Activated B cell treated with CpG ODN at 0.5 μM for 24 hours (primary cell): Measurements from ENCODE around the gene ATG4D. TPM values are rescaled to one million over a fixed set of nuclear protein-coding genes. Genes with fewer than 3 reads are reported as not detected.

Experiments
- ATAC-seq: fragments of 200-7000 bp; cut with Tn5 transposase; one replicate; pipeline ENCODE4 v1.10.0; 2021; ENCODE audit warnings: low read depth, mild to moderate bottlenecking, moderate library complexity
- CTCF ChIA-PET: fragments of 350-600 bp; sonication (Branson Sonifier 250); formaldehyde crosslinking; loops from one replicate; lab custom pipeline; 2021; ENCODE audit warnings: antibody characterized with exemption; lab: Charles Lee
- POLR2A ChIA-PET: fragments of 350-600 bp; sonication (Branson Sonifier 250); formaldehyde crosslinking; loops from one replicate; lab custom pipeline; 2021; ENCODE audit warnings: antibody characterized with exemption; lab: Charles Lee
- DNase-seq: peaks from one replicate; pipeline ENCODE4 v3.0.0; 2022
- H3K27ac Mint-ChIP-seq: one replicate; pipeline ENCODE4 v1.8.0; 2020; ENCODE audit warnings: mixed read lengths
- H3K27me3 Mint-ChIP-seq: one replicate; pipeline ENCODE4 v1.8.0; 2021; ENCODE audit warnings: mixed read lengths
- H3K36me3 Mint-ChIP-seq: one replicate; pipeline ENCODE4 v1.8.0; 2021; ENCODE audit warnings: low read depth, mixed read lengths
- H3K4me1 Mint-ChIP-seq: one replicate; pipeline ENCODE4 v1.8.0; 2021; ENCODE audit warnings: mixed read lengths
- H3K4me3 Mint-ChIP-seq: one replicate; pipeline ENCODE4 v1.8.0; 2020; ENCODE audit warnings: mild to moderate bottlenecking, mixed read lengths
- H3K9me3 Mint-ChIP-seq: one replicate; pipeline ENCODE4 v1.8.0; 2020; ENCODE audit warnings: mixed read lengths
- intact Hi-C: fragments of 100-400 bp; cut with micrococcal nuclease; formaldehyde crosslinking; loops from one replicate; pipeline ENCODE4 v1.15.1; 2024
- total RNA-seq: library from RNA; stranded (reverse); gene quantifications from 2 replicates; pipeline ENCODE4 v1.2.3, GENCODE V29; 2022
- TF ChIP-seq, protein P1 (sequence below): fragments of 200-600 bp; IDR thresholded peaks from one replicate; pipeline ENCODE4 v1.8.0; 2022; ENCODE audit warnings: antibody characterized with exemption, mild to moderate bottlenecking

The ATG4D gene
- total RNA-seq, 1 donor from 2014 or later: 39.1 TPM

DNA sequence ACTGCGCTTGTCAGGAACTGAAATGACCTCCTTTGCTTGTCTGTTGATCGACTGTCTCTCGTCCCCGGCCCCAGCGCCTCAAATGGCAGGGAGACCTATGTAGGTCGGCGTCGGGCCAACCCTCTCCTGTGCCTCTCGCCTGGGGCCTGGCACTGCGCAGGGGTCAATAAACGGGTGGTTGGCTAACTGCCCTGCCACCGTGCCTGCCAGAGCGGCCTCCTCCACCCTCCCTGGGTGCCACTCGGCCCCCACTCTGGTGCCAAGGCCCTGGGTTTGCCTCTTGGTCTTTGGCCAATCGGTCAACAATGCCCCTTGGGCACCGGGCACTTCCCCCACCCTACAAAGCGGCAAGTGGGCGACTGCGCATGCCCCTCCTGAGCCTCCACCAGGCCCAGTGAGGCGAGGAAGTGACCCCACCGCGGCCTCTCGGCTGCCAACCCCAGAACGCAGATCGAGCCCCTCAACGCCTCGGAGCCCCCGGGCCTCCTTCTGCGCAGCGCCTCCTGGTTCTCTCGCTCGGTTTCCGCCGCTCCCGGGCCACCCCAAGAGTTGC is 41.7 kb upstream of the ATG4D start:
- POLR2A ChIA-PET: interaction anchor here (0.5 to 1.6 kb wide), 8 partner anchors 29 to 199 kb away, joined by 3 to 4 read pairs (median 4); partner anchors contain the start of genes CDC37, KRI1 and QTRT1
- CTCF ChIA-PET: no interaction called here
- peak; percentile 52 for DNase-seq
- no peaks in the 10 kb centered on the region for H3K27me3 Mint-ChIP-seq
- peaks cover 23% of the 10 kb centered on the region for H3K36me3 Mint-ChIP-seq
- H3K9me3 Mint-ChIP-seq: no peaks in the 10 kb centered on the region
- TF ChIP-seq, protein P1, sequence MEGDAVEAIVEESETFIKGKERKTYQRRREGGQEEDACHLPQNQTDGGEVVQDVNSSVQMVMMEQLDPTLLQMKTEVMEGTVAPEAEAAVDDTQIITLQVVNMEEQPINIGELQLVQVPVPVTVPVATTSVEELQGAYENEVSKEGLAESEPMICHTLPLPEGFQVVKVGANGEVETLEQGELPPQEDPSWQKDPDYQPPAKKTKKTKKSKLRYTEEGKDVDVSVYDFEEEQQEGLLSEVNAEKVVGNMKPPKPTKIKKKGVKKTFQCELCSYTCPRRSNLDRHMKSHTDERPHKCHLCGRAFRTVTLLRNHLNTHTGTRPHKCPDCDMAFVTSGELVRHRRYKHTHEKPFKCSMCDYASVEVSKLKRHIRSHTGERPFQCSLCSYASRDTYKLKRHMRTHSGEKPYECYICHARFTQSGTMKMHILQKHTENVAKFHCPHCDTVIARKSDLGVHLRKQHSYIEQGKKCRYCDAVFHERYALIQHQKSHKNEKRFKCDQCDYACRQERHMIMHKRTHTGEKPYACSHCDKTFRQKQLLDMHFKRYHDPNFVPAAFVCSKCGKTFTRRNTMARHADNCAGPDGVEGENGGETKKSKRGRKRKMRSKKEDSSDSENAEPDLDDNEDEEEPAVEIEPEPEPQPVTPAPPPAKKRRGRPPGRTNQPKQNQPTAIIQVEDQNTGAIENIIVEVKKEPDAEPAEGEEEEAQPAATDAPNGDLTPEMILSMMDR: no peak
- peak; percentile 25 for ATAC-seq
- peak overlapping the region; percentile 90 for H3K27ac Mint-ChIP-seq
- intact Hi-C loops: loop anchor here (1.0 to 5.0 kb wide), 7 partner anchors 19 to 231 kb away; partner anchors contain the start of genes ATG4D, CDC37, ICAM1 and KRI1
- H3K4me1 Mint-ChIP-seq: peaks cover 24% of the 10 kb centered on the region
- peak overlapping the region; percentile 87 for H3K4me3 Mint-ChIP-seq

DNA sequence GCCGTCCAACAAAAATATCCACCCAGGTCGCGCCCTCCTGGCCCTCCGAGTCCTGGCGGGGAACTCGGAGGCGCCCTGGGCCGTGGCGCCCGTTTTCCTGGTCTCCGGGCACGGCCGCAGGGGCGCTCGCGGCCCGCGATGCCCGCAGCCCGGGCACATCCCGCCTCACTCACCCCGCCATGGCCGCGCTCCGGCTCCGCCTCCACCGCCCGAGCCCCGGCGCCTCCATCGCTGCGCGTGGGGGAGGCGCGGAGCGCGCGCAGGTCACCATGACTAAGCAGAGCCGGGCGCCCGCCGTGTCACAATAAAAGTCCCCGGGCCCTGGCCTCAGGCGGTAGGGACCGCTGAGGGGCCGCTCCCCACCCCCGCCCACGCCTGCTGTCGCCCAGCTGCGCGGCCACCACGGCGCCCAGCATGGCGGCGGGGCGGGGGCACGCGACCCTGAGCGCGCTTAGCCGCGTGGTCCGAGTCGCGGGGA is 41.1 kb upstream of the ATG4D start:
- H3K4me1 Mint-ChIP-seq: peaks cover 23% of the 10 kb centered on the region
- intact Hi-C loops: loop anchor here (1.0 to 5.0 kb wide), 7 partner anchors 20 to 231 kb away; partner anchors contain the start of genes ATG4D, CDC37, ICAM1 and KRI1
- TF ChIP-seq, protein P1: no peak
- H3K36me3 Mint-ChIP-seq: peaks cover 19% of the 10 kb centered on the region
- peak overlapping the region; percentile 87 for H3K4me3 Mint-ChIP-seq
- ChIA-PET POLR2A (interaction anchor here (0.5 to 1.6 kb wide), 17 partner anchors 10 to 1073 kb away, joined by 3 to 6 read pairs (median 4); partner anchors contain the start of genes CDC37, KRI1 and QTRT1), CTCF (no interaction called here)
- H3K27me3 Mint-ChIP-seq: no peaks in the 10 kb centered on the region
- H3K9me3 Mint-ChIP-seq: no peaks in the 10 kb centered on the region
- DNase-seq: peak; percentile 90
- peak; percentile 91 for ATAC-seq
- peak overlapping the region; percentile 90 for H3K27ac Mint-ChIP-seq

DNA sequence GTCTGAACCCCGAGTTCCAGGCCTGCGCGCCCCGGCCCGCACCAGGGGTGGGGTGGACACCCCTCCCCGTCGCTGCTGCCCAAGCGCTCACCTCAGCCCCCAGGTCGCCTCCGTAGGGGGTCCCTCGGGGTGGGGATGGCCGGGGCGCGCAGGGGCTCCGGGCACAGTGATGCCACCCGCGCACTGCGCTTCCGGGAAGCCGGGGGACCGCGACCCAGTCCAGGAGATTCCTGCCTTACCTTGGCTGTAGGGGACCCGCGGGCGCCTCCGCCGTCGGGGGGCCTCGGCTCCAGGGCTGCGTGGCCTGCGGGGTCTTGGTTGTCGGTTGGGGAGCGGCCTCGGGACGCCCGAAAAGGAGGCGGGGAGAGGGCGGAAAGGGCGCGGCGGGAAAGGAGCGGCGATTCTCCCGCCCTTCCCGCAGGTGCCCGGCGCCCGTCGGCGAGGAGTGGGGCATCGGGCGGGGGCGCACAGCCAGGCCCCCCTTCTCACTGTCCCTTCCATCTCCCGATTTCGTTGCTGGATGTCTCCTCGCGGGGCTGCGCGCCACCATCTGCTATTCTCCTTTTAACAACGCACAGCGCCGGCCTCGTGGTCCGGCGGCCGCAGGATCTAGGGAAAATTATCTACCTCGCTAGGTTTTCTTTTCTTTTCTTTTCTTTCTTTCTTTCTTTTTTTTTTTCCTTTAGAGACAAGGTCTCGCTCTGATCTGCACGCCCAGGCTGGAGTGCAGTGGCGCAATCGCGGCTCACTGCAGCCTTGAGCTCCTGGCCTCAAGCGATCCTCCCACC is 40.5 kb upstream of the ATG4D start, which contains the start of gene KEAP1:
TSS of gene KEAP1 (minus strand) at position 355 of the 788 bp plus-strand sequence. CDS start 3,323 bp downstream, outside the sequence.
- ChIA-PET POLR2A (interaction anchor here (0.6 to 1.6 kb wide), 20 partner anchors 9 to 1073 kb away, joined by 3 to 6 read pairs (median 4); partner anchors contain the start of genes CDC37, KRI1 and QTRT1), CTCF (no interaction called here)
- no peaks in the 10 kb centered on the region for H3K9me3 Mint-ChIP-seq
- intact Hi-C loops: loop anchor here (2.0 to 5.0 kb wide), 2 partner anchors 20 to 81 kb away; partner anchors contain the start of gene PDE4A
- peaks cover 23% of the 10 kb centered on the region for H3K4me1 Mint-ChIP-seq
- TF ChIP-seq, protein P1: no peak
- ATAC-seq (peak; percentile 18), DNase-seq (no peak)
- peak within 1 kb of the TSS; percentile 91 for H3K27ac Mint-ChIP-seq
- no peaks in the 10 kb centered on the region for H3K27me3 Mint-ChIP-seq
- peaks cover 19% of the 10 kb centered on the region for H3K36me3 Mint-ChIP-seq
- peak within 1 kb of the TSS; percentile 87 for H3K4me3 Mint-ChIP-seq

DNA sequence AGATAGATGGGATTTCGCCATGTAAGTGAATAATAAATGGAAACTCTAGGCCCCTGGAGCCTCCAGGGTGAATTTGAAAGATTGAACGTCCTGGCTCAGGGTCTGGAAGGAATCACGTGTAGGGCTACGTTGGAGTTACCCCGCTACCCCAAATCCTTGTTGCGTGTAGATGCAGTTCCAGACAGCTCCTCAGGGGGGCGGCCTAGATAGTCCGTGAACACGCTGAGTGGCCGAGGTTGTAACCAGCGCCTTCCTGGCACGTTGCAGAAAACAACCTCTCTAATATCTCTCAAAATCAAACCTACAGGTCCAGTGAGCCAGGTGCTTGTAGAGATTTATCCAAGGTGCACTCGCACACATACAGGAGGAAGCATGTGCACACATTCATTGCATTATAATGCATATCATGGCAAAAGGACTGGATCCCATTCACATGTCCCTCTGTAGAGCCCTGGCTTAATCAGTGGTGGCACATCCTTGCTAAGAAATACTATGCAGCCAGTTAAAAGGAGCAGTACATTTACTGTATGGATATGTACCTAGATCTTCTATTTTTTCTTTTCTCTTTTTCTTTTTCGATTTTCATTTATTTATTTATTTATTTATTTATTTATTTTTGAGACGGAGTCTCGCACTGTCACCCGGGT is 38.0 kb upstream of the ATG4D start:
- peak; percentile 35 for ATAC-seq
- peak overlapping the region; percentile 46 for H3K4me3 Mint-ChIP-seq
- intact Hi-C loops: loop anchor here (1.0 kb wide), 1 partner anchor 67 kb away; no protein-coding TSS in a partner anchor

More for the DNA sequence above, 38.0 kb upstream of the ATG4D start:
- H3K36me3 Mint-ChIP-seq: peaks cover 3% of the 10 kb centered on the region
- H3K4me1 Mint-ChIP-seq: peaks cover 15% of the 10 kb centered on the region
- peak; percentile 64 for DNase-seq
- no peaks in the 10 kb centered on the region for H3K9me3 Mint-ChIP-seq
- no peak overlapping the region for H3K27ac Mint-ChIP-seq
- H3K27me3 Mint-ChIP-seq: no peaks in the 10 kb centered on the region
- POLR2A ChIA-PET: interaction anchor here (0.7 to 1.0 kb wide), 3 partner anchors 64 to 175 kb away, joined by 3 to 5 read pairs (median 4); no protein-coding TSS in a partner anchor
- TF ChIP-seq, protein P1: no peak
- CTCF ChIA-PET: interaction anchor here (1.1 to 1.9 kb wide), 2 partner anchors 60 to 67 kb away, joined by 3 to 8 read pairs; partner anchors contain the start of gene KRI1
